ENCODE results near the gene SLC4A11. TPM values are rescaled to one million over a fixed set of nuclear protein-coding genes. Genes with fewer than 3 reads are reported as not detected.

SLC4A11 gene
- total RNA-seq, 2 experiments from 2014 or later = 0.08 to 0.60 TPM

- intact Hi-C loops (cut with DNase I, micrococcal nuclease) = no loop called here
- Histone ChIP-seq H3K4me3 (ENCODE audit: low read length) (no peak overlapping the region), H3K4me1 (ENCODE audit: insufficient read depth, low read length) (no peaks in the 10 kb centered on the region), H3K27ac (ENCODE audit: low read depth in 1 of 2, low read length in 2 of 2) (no peak overlapping the region), H3K27me3 (ENCODE audit: control insufficient read depth in 1 of 2, insufficient read depth in 2 of 2, low read length in 2 of 2) (no peaks in the 10 kb centered on the region), H3K36me3 (ENCODE audit: insufficient read depth, low read length) (peaks cover 12% of the 10 kb centered on the region), H3K9me3 (ENCODE audit: control insufficient read depth in 1 of 2, insufficient read depth in 1 of 2, low read length in 2 of 2) (no peaks in the 10 kb centered on the region)
- Mint-ChIP-seq H3K4me1 (ENCODE audit: low read depth) (no peaks in the 10 kb centered on the region), H3K9me3 (no peaks in the 10 kb centered on the region), H3K27me3 (no peaks in the 10 kb centered on the region), H3K27ac (no peak overlapping the region), H3K36me3 (ENCODE audit: low read depth) (peaks cover 41% of the 10 kb centered on the region), H3K4me3 (no peak overlapping the region)
- ATAC-seq (ENCODE audit: poor library complexity) (no peak), DNase-seq (no peak)
- CTCF ChIA-PET = no interaction called here
- TF ChIP-seq, protein P1, sequence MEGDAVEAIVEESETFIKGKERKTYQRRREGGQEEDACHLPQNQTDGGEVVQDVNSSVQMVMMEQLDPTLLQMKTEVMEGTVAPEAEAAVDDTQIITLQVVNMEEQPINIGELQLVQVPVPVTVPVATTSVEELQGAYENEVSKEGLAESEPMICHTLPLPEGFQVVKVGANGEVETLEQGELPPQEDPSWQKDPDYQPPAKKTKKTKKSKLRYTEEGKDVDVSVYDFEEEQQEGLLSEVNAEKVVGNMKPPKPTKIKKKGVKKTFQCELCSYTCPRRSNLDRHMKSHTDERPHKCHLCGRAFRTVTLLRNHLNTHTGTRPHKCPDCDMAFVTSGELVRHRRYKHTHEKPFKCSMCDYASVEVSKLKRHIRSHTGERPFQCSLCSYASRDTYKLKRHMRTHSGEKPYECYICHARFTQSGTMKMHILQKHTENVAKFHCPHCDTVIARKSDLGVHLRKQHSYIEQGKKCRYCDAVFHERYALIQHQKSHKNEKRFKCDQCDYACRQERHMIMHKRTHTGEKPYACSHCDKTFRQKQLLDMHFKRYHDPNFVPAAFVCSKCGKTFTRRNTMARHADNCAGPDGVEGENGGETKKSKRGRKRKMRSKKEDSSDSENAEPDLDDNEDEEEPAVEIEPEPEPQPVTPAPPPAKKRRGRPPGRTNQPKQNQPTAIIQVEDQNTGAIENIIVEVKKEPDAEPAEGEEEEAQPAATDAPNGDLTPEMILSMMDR (IDR thresholded peaks at IDR 0.05) = no peak
- POLR2A ChIA-PET = no interaction called here
Measured at GRCh38 chr20:3277686-3278465, 38.9 kb upstream of the SLC4A11 start.

- POLR2A ChIA-PET = interaction anchor here (0.6 kb wide), 1 partner anchor 223 kb away, joined by 4 read pairs; no protein-coding TSS in a partner anchor
- Mint-ChIP-seq H3K36me3 (ENCODE audit: low read depth) (peaks cover 40% of the 10 kb centered on the region), H3K27me3 (no peaks in the 10 kb centered on the region), H3K9me3 (no peaks in the 10 kb centered on the region), H3K4me3 (no peak overlapping the region), H3K4me1 (ENCODE audit: low read depth) (no peaks in the 10 kb centered on the region), H3K27ac (no peak overlapping the region)
- intact Hi-C loops (cut with DNase I, micrococcal nuclease) = no loop called here
- peak in 1 of 14 experiments; percentile 3 for DNase-seq
- Histone ChIP-seq H3K36me3 (ENCODE audit: insufficient read depth, low read length) (peaks cover 12% of the 10 kb centered on the region), H3K4me3 (ENCODE audit: low read length) (no peak overlapping the region), H3K27ac (ENCODE audit: low read depth in 1 of 2, low read length in 2 of 2) (no peak overlapping the region), H3K27me3 (ENCODE audit: control insufficient read depth in 1 of 2, insufficient read depth in 2 of 2, low read length in 2 of 2) (no peaks in the 10 kb centered on the region), H3K4me1 (ENCODE audit: insufficient read depth, low read length) (no peaks in the 10 kb centered on the region), H3K9me3 (ENCODE audit: control insufficient read depth in 1 of 2, insufficient read depth in 1 of 2, low read length in 2 of 2) (no peaks in the 10 kb centered on the region)
- no peak for ATAC-seq (ENCODE audit: poor library complexity)
- TF ChIP-seq, protein P1 (IDR thresholded peaks at IDR 0.05) = no peak
- CTCF ChIA-PET = no interaction called here
Measured at GRCh38 chr20:3276680-3277015, 37.7 kb upstream of the SLC4A11 start.

GRCh38 chr20:3275966-3276679 is 37.1 kb upstream of the SLC4A11 start:
- Histone ChIP-seq H3K27ac (ENCODE audit: low read depth in 1 of 2, low read length in 2 of 2) (no peak overlapping the region), H3K27me3 (ENCODE audit: control insufficient read depth in 1 of 2, insufficient read depth in 2 of 2, low read length in 2 of 2) (no peaks in the 10 kb centered on the region), H3K4me3 (ENCODE audit: low read length) (no peak overlapping the region), H3K36me3 (ENCODE audit: insufficient read depth, low read length) (peaks cover 8% of the 10 kb centered on the region), H3K4me1 (ENCODE audit: insufficient read depth, low read length) (no peaks in the 10 kb centered on the region), H3K9me3 (ENCODE audit: control insufficient read depth in 1 of 2, insufficient read depth in 1 of 2, low read length in 2 of 2) (no peaks in the 10 kb centered on the region)
- Mint-ChIP-seq H3K27me3 (no peaks in the 10 kb centered on the region), H3K36me3 (ENCODE audit: low read depth) (peaks cover 35% of the 10 kb centered on the region), H3K4me3 (no peak overlapping the region), H3K9me3 (no peaks in the 10 kb centered on the region), H3K4me1 (ENCODE audit: low read depth) (no peaks in the 10 kb centered on the region), H3K27ac (no peak overlapping the region)
- ChIA-PET CTCF (no interaction called here), POLR2A (interaction anchor here (0.6 kb wide), 2 partner anchors 222 to 596 kb away, joined by 3 to 4 read pairs; no protein-coding TSS in a partner anchor)
- intact Hi-C loops (cut with DNase I, micrococcal nuclease) = no loop called here
- no peak for ATAC-seq (ENCODE audit: poor library complexity)
- TF ChIP-seq, protein P1 (IDR thresholded peaks at IDR 0.05) = no peak
- no peak for DNase-seq

All from CD4-positive, alpha-beta T cell (primary cell).